ENCODE data around the gene DCAF11.

DNA sequence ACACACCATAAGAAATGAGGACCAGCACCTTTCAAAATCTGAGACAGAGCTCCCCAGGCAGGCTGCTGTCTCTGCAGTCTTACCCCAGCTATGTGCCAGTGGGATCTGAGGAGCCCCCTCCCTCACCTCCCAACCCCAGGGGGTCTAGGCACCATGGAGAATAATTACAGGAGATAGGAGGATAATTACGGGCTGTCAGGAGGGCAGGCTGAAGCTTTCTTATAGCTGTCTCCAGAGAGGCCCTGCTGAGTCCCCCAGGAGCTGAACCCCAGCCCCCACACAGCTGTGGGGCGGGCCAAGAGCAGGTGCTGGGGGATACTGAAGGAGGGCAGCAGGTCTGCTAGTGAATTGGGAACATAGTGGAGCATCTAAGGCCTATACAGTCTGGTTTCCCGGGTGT, 36.4 kb upstream of the DCAF11 start:
- TF ChIP-seq, protein P1, sequence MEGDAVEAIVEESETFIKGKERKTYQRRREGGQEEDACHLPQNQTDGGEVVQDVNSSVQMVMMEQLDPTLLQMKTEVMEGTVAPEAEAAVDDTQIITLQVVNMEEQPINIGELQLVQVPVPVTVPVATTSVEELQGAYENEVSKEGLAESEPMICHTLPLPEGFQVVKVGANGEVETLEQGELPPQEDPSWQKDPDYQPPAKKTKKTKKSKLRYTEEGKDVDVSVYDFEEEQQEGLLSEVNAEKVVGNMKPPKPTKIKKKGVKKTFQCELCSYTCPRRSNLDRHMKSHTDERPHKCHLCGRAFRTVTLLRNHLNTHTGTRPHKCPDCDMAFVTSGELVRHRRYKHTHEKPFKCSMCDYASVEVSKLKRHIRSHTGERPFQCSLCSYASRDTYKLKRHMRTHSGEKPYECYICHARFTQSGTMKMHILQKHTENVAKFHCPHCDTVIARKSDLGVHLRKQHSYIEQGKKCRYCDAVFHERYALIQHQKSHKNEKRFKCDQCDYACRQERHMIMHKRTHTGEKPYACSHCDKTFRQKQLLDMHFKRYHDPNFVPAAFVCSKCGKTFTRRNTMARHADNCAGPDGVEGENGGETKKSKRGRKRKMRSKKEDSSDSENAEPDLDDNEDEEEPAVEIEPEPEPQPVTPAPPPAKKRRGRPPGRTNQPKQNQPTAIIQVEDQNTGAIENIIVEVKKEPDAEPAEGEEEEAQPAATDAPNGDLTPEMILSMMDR (IDR thresholded peaks at IDR 0.05; ENCODE audit: insufficient read depth, low read length, poor library complexity, severe bottlenecking): no peak
- TF ChIP-seq EZH2phosphoT487 (conservative IDR thresholded peaks at IDR 0.05; ENCODE audit: low read length): no peak
